NCI-H2107 treated with DMSO at 0.1 percent for 48 hours (cell line): ENCODE results near the gene GARIN5A.
A peak's percentile ranks its signal among the peaks of the same experiment; 100 is the strongest.

Experiments
- DNase-seq: peaks from one replicate; lab custom pipeline; 2025; ENCODE audit not compliant: unreplicated experiment; lab: John Stamatoyannopoulos, UW

Gene GARIN5A

GRCh38 chr19:50509366-50509765 lies 32.7 kb upstream of the GARIN5A start:
- no peak for DNase-seq

DNA sequence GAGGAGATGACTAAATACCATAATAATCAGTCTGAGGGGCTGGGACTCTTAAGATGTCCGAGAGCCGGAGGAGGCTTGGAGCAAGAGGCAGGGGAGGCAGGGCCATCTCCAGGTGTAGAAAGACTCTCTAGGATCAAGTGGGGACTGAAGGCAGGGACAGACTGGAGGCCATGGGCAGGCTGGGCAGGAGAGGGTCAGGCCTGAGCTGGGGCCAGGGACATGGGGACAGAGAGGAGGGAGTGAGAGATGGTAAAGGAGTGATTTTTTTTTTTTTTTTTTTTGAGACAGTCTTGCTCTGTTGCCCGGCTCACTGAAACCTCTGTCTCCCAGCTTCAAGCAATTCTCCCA lies 32.2 kb upstream of the GARIN5A start:
- no peak for DNase-seq

DNA sequence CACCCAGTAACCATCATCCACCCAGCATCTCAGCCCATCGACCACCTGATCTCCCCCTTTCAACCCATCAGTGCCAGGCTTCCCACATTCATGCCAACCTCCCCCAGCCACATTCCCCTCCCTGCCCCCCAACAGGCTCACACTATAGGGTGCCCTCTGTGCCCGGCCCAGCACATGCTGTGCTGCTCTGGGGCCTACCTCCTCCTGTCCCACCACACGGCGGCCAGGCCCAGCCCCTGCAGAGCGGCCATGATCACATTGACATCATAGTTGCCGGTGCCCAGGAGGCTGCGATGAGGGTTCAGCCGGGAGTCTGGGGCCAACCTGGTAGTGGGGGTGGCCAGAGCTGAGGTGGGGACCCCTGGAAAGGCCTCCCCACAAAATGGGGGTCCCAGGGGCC lies 30.7 kb upstream of the GARIN5A start:
- no peak for DNase-seq

DNA sequence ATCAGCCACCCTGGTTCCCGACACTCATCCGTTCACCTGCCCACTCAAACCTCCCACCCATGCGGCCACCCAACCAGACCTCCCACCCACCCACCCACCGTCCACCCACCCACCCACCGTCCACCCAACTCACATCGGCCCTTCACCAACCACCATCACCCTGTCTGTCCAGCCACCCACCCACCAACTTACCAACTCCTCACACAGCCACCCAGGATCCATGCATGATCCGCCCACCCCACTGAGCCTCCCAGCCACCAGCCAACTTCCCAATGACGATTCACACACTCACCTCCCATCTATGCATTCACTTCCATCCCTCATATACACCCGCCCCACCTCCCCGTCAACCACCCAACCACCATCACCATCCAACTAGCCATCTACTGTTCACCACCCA lies 30.1 kb upstream of the GARIN5A start:
- DNase-seq: no peak

GRCh38 chr19:50505856-50506611 lies 29.4 kb upstream of the GARIN5A start:
- DNase-seq: no peak

- DNase-seq: no peak
These were observed 25.2 kb upstream of the GARIN5A start for GRCh38 chr19:50501568-50502475.

DNA sequence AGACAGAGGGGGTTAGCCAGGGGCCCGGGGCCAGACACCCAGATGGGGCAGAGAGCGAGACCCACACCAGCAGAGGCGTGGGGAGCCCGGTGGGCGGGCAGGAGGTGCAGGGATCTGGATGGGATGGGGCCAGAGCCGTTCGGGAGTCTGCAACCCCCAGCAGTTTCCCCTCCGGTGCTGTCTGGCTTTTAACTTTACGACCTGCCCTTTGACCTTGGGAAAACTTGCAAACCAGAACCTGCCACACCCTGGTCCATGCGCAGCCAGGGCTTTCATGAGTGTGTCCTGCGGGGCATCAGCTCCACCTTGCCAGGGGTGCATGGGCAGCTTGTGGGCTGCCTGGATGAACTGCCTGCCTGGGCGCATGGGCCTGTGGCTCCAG lies 24.5 kb upstream of the GARIN5A start:
- no peak for DNase-seq

- DNase-seq: no peak
These were observed 24.1 kb upstream of the GARIN5A start for GRCh38 chr19:50500753-50501151.

- DNase-seq: peak; percentile 11
These were observed 23.6 kb upstream of the GARIN5A start for GRCh38 chr19:50500060-50500752.

- no peak for DNase-seq
These were observed 21.8 kb upstream of the GARIN5A start for GRCh38 chr19:50498219-50499056.

- DNase-seq: no peak
These were observed 20.4 kb upstream of the GARIN5A start for GRCh38 chr19:50497022-50497405.

- DNase-seq: no peak
These were observed 19.8 kb upstream of the GARIN5A start for GRCh38 chr19:50496189-50497021.

DNA sequence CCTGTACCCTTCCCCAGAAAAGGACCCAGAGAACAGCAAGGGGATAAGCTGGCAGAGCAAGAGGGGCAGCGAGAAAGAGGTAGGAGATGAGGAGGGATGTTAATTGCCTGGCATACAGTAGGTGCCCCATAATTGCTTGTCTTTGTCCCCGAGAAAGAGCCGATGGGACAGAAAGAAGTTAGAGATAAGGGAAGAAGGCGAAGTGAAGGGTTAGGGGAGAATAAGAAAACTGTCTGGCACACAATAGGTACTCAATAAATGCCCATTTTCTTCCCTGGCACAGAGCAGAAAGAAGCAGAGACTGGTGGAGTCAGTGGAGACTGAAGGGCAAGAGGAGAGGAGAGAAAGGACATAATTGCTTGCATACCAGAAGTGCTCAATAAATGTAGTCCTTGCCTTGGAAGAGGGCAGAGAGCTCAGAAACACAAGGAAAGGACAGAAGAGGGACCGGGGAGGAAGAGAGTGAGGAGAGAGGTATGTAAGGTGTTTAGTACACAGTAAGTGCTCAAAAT lies 18.4 kb upstream of the GARIN5A start:
- DNase-seq: no peak

- DNase-seq: no peak
These were observed 17.8 kb upstream of the GARIN5A start for GRCh38 chr19:50494186-50495019.

- no peak for DNase-seq
These were observed 16.5 kb upstream of the GARIN5A start for GRCh38 chr19:50493171-50493570.

DNA sequence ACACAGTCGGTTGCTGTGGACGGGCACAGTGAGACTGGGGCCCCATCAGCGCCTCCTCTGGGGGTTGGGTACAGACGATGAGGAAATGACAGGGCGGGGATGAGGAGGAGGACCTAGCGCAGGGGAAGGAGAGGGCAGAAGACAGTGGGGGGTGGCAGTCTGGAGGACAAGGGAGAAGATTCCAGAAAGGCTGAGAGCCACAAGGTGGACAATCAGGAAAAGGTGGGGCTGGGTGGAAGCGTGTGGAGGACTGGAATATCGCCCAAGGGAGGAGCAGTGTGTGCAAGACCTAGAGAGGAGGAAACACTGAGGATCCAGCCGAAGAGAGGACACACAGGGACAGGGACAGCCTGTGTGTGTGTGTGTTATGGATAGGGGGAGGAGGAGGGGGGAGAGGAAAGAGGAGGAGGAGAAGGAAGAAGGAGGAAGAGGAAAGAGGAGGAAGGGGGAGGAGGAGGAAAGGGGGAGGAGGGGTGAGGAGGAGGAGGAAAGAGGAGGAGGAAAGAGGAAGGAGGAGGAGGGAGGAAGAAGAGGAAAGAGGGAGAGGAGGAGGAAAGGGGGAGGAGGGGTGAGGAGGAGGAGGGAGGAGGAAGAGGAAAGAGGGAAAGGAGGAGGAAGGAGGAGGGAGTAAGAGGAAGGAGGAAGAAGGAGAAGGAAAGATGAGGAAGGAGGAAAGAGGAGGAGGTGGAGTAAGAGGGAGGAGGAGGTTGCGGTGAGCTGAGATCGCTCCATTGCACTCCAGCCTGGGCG lies 15.8 kb upstream of the GARIN5A start:
- DNase-seq: no peak

DNA sequence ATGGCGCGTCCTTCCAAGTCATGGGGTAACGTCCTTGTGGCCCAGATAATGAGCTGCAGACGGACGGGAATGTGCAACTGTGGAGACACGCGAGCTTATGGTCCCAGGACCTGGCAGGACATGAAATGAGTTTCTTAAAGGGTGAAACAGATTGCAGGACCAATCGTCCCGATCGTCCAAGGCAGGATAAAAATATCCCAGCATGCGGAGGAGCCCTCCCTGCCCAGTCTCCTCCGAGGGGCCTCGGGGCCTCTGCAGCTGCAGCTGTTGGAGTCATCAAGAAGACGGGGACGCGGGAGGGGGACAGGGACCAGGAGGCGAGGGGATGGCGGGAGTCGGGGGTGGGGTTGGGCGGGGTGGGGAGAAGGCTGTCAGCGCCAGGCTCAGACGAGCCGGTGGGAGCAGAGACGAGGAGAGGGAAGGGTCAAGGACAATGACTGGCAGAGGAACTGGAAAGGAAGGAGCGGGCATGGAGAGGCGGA lies 14.4 kb upstream of the GARIN5A start:
- DNase-seq: no peak

- no peak for DNase-seq
These were observed 13.8 kb upstream of the GARIN5A start for GRCh38 chr19:50490411-50490811.
